GM12874 (cell line): ENCODE data around the gene HLA-DMA.

Experiments used
- TF ChIP-seq, protein P1 (sequence below): IDR thresholded peaks from 2 replicates; pipeline ENCODE4 v1.5.1; 2011; ENCODE audit warnings: low read depth, mild to moderate bottlenecking, control low read depth, low read length, moderate library complexity; ENCODE audit not compliant: insufficient read depth

The HLA-DMA gene

DNA sequence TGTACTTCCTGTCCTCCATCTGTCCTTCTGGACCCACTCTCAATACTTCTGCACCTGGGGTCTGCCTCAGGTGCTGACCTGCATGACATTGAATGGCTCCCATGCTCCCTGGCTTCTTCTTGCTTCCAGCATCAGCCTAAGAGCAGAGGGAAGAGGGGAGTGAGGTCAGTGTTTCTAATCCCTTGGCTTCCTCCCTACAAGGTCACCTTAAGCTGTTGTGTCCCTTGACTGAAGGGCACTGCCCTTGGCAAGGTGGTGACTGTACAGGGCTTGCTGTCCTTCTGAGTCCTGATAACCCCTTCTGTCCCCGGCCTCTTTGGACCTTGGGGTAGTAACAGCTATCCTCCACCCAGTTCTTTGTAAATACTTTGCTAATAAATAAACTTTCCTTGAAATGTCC is 21.7 kb downstream of the HLA-DMA start:
- TF ChIP-seq, protein P1, sequence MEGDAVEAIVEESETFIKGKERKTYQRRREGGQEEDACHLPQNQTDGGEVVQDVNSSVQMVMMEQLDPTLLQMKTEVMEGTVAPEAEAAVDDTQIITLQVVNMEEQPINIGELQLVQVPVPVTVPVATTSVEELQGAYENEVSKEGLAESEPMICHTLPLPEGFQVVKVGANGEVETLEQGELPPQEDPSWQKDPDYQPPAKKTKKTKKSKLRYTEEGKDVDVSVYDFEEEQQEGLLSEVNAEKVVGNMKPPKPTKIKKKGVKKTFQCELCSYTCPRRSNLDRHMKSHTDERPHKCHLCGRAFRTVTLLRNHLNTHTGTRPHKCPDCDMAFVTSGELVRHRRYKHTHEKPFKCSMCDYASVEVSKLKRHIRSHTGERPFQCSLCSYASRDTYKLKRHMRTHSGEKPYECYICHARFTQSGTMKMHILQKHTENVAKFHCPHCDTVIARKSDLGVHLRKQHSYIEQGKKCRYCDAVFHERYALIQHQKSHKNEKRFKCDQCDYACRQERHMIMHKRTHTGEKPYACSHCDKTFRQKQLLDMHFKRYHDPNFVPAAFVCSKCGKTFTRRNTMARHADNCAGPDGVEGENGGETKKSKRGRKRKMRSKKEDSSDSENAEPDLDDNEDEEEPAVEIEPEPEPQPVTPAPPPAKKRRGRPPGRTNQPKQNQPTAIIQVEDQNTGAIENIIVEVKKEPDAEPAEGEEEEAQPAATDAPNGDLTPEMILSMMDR: no peak

DNA sequence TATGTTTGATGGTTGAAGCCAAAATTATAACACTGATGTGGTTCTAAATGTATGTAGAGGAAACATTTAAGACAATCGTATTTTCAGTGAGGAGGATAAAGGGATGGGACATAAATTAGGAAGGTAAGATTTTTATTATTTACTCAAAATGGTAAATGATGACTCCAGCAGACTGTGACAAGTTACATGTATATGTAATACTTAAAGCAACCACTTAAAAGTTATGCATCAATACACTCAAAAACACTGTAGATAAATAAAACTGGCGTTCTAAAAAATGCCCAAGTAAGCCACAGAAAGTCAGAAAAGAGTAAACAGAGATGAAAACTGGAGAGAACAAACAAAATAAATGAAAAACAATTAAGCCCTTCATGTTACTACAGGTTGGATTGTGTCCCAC is 30.8 kb downstream of the HLA-DMA start:
- TF ChIP-seq, protein P1: no peak

DNA sequence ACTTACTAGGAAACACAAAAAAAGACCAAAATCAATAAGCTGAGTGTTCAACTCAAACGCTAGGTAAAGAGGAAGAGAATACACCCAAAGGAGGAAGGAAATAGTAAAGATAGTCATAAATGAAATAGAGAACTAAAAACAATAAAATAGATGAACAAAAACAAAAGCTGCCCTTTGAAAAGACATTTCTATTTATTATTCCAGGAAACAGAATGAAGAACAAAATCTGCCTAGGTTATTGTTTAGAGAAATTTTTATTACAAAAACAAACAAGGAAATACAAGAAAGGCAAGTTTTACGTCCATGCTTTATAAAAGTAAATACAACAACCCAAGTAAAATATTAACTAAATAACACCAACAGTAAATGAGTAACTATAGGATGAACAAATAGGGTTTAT is 32.2 kb downstream of the HLA-DMA start:
- TF ChIP-seq, protein P1: no peak

DNA sequence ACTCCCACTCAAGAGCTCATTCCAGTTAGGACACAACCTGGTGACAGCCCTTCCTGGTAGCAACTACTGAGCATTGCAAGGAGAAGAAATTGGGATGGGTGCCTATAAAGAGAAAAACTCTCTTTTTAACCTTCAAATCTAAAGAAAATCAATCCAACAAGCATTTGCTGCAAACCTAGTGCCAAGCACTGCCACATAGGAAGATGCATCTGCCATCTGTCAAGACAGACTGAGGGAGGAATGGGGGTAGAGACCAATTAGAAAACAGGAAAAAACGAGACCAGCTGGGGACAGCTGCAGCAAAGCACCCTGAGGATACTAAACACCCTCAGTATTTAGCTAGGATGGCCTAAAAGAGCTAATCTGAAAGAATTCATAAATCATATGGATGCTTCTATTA is 39.9 kb downstream of the HLA-DMA start:
- TF ChIP-seq, protein P1: no peak

DNA sequence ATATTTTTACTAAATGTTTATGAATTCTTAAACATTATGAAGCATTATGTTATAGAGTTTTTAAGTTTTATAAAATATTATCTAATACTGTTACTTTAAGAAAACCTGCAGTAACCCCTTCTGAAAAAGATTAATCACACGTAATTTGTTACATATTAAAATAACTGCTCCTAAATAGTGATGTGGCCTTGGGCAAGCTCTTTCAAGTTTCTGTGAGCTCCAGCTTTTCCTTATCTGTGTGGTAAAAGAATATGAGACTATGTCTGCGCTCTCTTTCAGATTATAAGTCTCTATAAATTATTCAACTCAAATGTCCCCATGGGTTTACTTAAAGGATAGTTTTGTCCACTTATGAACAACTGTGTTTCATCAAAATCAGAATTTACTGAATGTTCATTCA is 44.0 kb downstream of the HLA-DMA start:
- TF ChIP-seq, protein P1: no peak

DNA sequence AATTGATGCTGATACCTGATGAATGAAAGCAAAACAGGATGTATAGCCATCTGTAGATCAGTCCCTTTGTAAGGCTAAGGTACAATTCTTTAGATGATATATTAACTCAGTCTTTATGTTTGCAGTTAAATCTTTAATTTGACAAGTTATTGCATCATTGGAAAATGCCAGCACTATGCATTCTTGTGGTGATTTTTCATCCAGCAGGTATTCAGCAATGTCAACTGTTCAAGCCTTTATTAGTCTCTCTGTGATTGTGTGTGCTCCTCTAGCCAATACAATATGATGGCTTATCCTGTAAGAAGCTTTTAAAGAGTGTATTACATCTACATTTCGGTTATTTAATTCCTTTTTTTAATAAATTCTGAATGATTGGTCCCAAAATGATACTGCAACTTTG is 46.4 kb downstream of the HLA-DMA start:
- TF ChIP-seq, protein P1: no peak

DNA sequence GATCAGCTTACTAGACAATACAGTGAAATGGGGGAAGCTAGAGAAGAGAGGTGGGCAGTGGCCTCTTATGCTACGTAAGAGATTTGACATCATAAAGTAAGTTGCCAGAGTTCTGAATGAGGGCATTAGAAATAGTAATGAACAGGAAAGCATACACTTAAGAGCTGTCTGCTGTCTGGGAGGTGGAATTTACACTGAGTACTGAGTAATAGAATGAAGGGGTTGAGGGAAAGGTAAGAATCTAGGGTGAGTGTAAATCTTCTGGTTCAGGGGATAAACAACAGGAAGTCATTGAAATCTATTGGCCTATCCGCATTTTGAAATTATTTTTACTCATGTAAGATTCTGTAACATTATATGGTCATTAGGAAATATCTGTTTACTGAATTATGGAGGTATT is 47.8 kb downstream of the HLA-DMA start:
- TF ChIP-seq, protein P1: no peak

DNA sequence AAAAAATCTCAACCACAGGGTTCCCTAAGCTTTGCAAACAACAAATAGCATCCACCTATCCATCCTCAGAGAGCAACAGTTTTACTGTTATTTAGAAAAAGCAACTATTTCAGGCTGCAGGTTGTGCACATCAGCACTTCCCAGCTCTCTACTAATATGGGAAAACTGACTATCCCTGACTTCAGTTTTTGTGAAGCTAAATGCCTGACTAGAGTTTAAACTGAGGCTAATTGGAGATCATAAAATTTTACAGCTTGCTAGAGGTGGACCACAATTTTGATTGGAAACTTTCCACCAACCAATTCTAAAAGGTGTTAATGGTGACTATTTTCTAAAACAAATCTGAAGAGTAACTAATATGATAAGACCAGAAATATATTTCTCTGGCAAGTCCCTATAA is 48.9 kb downstream of the HLA-DMA start:
- TF ChIP-seq, protein P1: no peak
